ENCODE measurements around the gene PEX7. TPM values are rescaled to one million over a fixed set of nuclear protein-coding genes. Genes with fewer than 3 reads are reported as not detected.
"Not testable (repeated sequence)": the region's sequence is repeated elsewhere in the genome, so short reads cannot be mapped to it uniquely, and the experiment has no call there.

The PEX7 gene
- total RNA-seq, 1 experiment from 2014 or later, result 9.7 TPM

GRCh38 chr6:136895901-136896300, 73.5 kb downstream of the PEX7 start:
- DNase-seq (ENCODE audit: low read depth), result no peak

- no peak for DNase-seq (ENCODE audit: low read depth)
Measured at GRCh38 chr6:136897071-136897470, 74.7 kb downstream of the PEX7 start.

- DNase-seq (ENCODE audit: low read depth), result no peak
Measured at GRCh38 chr6:136901212-136901784, 78.9 kb downstream of the PEX7 start.

GRCh38 chr6:136904477-136904876, 82.1 kb downstream of the PEX7 start:
- not testable (repeated sequence) for DNase-seq (ENCODE audit: low read depth)

- no peak for DNase-seq (ENCODE audit: low read depth)
Measured at GRCh38 chr6:136914947-136915346, 92.6 kb downstream of the PEX7 start.

- DNase-seq (ENCODE audit: low read depth), result no peak
Measured at GRCh38 chr6:136918706-136919105, 96.3 kb downstream of the PEX7 start.

- no peak for DNase-seq (ENCODE audit: low read depth)
Measured at GRCh38 chr6:136920216-136920615, 97.8 kb downstream of the PEX7 start.

- DNase-seq (ENCODE audit: low read depth), result no peak
Measured at GRCh38 chr6:136920671-136921380, 98.4 kb downstream of the PEX7 start.

GRCh38 chr6:136921381-136921935, 99.1 kb downstream of the PEX7 start:
- peak; percentile 27 for DNase-seq (ENCODE audit: low read depth)

- DNase-seq (ENCODE audit: low read depth), result peak; percentile 14
Measured at GRCh38 chr6:136921936-136922684, 99.7 kb downstream of the PEX7 start, which contains the start of gene SLC35D3. Gene SLC35D3, plus strand, starts transcription at chr6:136922301. Its CDS starts 128 bp downstream, at chr6:136922429.

- DNase-seq (ENCODE audit: low read depth), result no peak
Measured at GRCh38 chr6:136922685-136923006, 100.3 kb downstream of the PEX7 start.

GRCh38 chr6:136923116-136923953, 100.9 kb downstream of the PEX7 start:
- DNase-seq (ENCODE audit: low read depth), result no peak

GRCh38 chr6:136923954-136924673, 101.7 kb downstream of the PEX7 start:
- no peak for DNase-seq (ENCODE audit: low read depth)

GRCh38 chr6:136926383-136926782, 104.0 kb downstream of the PEX7 start:
- DNase-seq (ENCODE audit: low read depth), result no peak

- peak; percentile 31 for DNase-seq (ENCODE audit: low read depth)
Measured at GRCh38 chr6:136927292-136927691, 104.9 kb downstream of the PEX7 start.

- no peak for DNase-seq (ENCODE audit: low read depth)
Measured at GRCh38 chr6:136930528-136930927, 108.1 kb downstream of the PEX7 start.

GRCh38 chr6:136932599-136932998, 110.2 kb downstream of the PEX7 start:
- no peak for DNase-seq (ENCODE audit: low read depth)

GRCh38 chr6:136945072-136945471, 122.7 kb downstream of the PEX7 start:
- DNase-seq (ENCODE audit: low read depth), result no peak

GRCh38 chr6:136945711-136946121, 123.3 kb downstream of the PEX7 start:
- DNase-seq (ENCODE audit: low read depth), result no peak

GRCh38 chr6:136947037-136947436, 124.6 kb downstream of the PEX7 start:
- no peak for DNase-seq (ENCODE audit: low read depth)

- DNase-seq (ENCODE audit: low read depth), result not testable (repeated sequence)
Measured at GRCh38 chr6:136949957-136950356, 127.6 kb downstream of the PEX7 start.
